NCI-H1436 treated with DMSO at 0.1 percent for 48 hours (cell line): ENCODE measurements around the gene SIRT2.
A peak's percentile ranks its signal among the peaks of the same experiment; 100 is the strongest.
"Not testable (repeated sequence)": the region's sequence is repeated elsewhere in the genome, so short reads cannot be mapped to it uniquely, and the experiment has no call there.

Experiments
- DNase-seq: peaks from one replicate; lab custom pipeline; 2025; lab: John Stamatoyannopoulos, UW

SIRT2 gene

GRCh38 chr19:38899447-38900201 is at the start of gene SIRT2, which contains the start of gene NFKBIB:
SIRT2 (minus strand) TSS chr19:38899618; CDS start chr19:38899521, 97 bp downstream.
NFKBIB (plus strand) TSS chr19:38899969; CDS start chr19:38900033, 64 bp downstream.
- DNase-seq, result peak; percentile 97

- no peak for DNase-seq
Measured at GRCh38 chr19:38946229-38947010, 47.0 kb upstream of the SIRT2 start.

DNA sequence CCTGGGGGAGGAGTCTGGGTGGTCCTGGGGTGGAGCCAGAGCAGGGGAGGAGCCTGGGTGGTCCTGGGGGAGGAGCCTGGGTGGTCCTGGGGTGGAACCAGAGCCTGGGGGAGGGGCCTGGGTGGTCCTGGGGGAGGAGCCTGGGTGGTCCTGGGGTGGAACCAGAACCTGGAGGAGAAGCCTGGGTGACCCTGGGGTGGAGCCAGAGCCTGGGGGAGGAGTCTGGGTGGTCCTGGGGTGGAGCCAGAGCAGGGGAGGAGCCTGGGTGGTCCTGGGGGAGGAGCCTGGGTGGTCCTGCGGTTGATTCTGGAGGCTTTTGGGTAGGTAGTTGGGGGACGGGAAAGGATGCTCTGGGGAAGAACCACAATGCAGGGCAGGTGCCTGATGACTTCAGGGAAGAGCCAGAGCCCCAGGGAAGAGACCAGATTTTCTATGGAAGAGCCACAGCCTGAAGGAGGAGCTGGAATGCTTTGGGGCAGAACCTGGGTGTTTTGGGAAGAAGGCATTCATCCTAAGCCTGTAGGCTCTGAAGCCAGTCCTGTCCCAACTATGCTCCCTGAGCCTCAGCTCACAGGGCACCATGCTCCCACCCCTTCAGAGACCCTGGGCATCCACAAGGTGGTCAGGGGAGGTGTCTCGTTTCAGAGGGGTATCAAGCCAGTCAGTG is 46.3 kb upstream of the SIRT2 start:
- no peak for DNase-seq

DNA sequence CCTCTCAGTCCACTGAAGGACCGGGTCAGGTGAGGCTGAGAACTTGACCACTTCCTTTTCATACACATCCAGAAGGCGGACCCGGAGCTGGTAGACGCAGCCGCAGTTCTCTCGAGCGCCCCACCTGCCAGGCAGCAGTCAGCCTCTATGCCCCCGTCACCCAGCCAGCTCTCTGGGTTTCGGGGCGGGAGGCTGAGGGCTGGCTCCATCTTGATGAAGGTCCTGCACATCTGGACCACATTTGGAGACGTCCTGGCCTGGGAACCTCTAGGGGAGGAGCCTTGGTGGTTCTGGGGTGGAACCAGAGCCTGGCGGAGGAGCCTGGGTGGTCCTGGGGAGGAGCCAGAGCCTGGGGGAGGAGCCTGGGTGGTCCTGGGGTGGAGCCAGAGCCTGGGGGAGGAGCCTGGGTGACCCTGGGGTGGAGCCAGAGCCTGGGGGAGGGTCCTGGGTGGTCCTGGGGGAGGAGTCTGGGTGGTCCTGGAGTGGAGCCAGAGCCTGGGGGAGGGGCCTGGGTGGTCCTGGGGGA is 45.6 kb upstream of the SIRT2 start:
- DNase-seq, result no peak

GRCh38 chr19:38942471-38943181 is 43.2 kb upstream of the SIRT2 start:
- no peak for DNase-seq

DNA sequence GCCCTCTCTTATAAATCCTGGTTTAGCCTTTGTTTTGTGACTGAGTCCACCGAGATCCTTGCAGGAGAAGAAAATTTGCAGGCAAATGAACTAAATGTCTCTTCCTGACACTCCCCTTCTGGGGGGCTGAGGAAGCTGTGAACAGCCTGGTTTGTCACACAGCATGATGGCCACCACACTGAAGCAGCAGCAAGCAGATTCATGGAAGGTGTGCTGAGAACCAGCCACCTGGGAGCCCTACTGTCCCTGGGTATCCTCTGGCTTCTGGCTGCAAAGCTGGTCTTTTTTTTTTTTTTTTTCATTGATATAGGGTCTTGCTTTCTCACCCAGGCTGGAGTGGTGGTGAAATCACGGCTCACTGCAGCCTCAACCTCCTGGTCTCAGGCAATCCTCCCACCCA is 42.6 kb upstream of the SIRT2 start:
- no peak for DNase-seq

GRCh38 chr19:38941466-38941865 is 42.0 kb upstream of the SIRT2 start:
- DNase-seq, result not testable (repeated sequence)

DNA sequence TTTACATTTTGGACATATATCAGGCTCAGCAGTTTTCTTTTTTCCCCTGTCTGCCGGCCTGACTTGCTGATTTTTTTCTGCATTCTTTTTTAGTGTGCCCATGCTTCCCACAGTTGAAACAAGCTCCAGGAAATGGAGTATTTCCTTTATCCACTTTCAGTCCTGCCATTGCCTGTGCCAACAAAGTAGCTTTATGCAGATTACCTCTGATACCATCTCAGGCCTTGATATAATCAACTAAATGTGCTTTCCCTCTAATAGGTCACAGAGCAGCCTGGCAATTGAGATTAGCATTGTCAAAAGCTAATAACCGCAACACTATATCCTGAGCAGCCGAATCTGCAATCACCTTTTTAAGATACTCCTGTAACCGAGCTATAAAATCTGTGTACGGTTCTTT is 40.5 kb upstream of the SIRT2 start:
- no peak for DNase-seq

- no peak for DNase-seq
Measured at GRCh38 chr19:38933544-38933943, 34.1 kb upstream of the SIRT2 start.

- DNase-seq, result no peak
Measured at GRCh38 chr19:38932425-38933179, 33.2 kb upstream of the SIRT2 start.

GRCh38 chr19:38931521-38931793 is 32.0 kb upstream of the SIRT2 start:
- DNase-seq, result no peak

DNA sequence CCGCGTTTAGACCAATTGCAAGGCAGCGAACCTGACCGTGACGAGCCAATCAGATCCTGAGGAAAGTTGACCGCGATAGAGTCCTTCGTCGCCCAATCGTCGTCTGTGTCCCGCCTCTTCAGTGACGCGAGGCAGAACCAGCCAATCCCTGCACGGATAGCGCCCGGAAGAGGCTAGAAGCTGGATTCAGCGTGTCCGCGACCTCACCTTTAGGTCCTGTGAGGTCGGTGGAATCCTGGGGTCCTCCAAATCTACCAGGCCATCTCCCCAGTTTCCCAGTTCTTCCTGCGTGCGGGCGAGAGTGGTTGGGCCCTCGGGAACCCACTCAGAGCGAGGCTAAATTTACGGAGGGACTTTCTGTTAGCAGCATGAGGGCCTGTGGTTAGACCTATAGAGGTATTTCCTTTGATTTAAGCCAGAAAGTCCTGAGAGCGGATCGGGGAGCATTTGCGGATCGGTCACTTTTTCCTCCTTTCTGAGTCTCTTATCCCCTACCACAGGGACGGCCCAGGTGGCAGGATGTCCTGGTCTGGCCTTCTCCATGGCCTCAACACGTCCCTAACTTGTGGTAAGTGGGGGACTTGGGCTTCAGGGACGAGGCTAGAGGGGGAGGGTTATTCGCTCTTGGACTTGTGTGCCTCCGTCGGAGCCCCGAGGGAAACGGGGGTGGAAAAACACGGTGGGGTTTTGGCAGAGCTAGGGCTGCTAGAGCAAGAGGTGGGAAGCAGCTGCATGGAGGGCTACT is 31.5 kb upstream of the SIRT2 start, which contains the start of gene MRPS12:
Gene MRPS12, plus strand, starts transcription at position 169 of the 745 bp plus-strand sequence. Its CDS starts 351 bp downstream, at position 520.
- peak; percentile 97 for DNase-seq

GRCh38 chr19:38929929-38930775 is 30.7 kb upstream of the SIRT2 start, which contains the start of gene SARS2:
SARS2 (minus strand) TSS chr19:38930763; CDS start chr19:38930736, 27 bp downstream.
- peak; percentile 89 for DNase-seq

DNA sequence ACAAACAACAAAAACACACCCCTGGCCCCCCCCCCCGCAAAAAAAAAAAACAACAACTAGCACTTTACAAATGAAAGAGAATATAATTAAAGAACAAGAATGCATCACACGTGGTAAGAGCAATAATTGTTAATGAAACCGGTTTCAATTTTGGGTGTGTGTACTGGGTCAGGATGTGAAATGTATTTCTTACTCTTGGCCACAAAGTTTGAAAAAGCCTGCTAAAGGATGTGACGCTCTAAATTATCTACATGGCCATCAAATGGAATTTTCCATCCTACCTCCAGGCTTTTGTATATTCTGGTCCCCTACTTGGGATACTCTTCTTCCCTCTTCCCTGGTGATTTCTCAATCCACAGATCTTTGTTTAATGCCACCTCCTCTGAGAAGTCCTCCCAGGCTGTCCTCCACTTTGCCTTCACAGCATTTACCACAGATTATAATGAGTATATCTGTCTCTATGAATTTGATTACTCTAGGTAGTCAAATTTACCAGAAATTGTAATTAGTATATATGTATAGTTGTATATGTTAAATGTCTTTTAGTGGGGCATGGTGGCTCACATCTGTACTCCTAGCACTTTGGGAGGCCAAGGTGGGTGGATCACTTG is 29.1 kb upstream of the SIRT2 start:
- no peak for DNase-seq

GRCh38 chr19:38924388-38924787 is 25.0 kb upstream of the SIRT2 start:
- no peak for DNase-seq

DNA sequence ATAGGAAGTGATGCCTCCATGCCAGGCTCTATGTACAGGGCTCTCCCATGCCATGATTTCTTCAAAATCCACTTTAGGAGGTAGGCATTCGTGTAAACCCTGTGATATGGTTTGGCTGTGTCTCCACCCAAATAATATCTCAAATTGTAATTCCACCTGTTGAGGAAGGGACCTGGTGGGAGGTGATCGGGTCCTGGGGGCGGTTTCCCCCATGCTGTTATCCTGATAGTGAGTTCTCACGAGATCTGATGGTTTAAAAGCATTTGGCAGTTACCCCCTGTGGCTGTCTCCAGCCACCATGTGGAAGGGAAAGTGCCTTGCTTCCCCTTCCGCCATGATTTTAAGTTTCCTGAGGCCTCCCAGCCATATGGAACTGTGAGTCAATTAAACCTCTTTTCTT is 23.1 kb upstream of the SIRT2 start:
- no peak for DNase-seq

- no peak for DNase-seq
Measured at GRCh38 chr19:38921420-38922274, 22.2 kb upstream of the SIRT2 start.
